Measurements from ENCODE around the gene MIB1.

MIB1 gene

DNA sequence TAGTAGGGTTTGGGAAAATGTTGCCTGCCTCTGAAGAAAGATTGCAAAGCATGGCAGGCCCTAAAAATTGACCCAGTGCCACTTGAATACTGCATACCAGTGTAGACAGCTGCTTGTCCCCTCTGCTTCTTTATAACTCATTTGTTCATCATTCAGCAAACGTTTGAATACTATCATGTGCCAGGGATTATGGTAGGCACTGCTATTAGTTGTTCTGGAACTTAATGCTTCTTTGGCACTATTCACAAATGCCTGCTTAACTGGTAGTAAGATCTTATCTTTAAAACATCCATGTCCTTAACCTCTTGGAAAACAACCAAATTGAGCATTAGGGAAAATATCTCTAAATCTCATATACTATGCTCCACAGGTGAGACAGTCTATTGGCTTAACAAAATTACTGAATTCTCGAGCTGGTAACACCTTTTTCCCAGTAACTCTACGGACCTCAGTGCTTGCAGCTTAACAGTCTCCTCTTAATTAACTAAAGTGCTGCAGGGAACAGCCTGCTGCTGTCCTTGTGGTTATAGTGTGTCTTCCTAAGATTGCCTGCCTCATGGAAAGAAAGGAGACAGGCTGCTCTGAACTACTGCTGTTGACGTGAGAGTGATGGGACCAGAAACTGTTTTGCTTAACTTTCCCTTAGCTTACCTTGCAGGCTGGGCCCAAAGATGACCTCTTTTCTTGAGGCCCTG is 93.2 kb downstream of the MIB1 start:
- TF ChIP-seq NFRKB (IDR thresholded peaks at IDR 0.05): no peak
- no peak for TF ChIP-seq ELF4 (IDR thresholded peaks at IDR 0.05)
- TF ChIP-seq CTBP1 (IDR thresholded peaks at IDR 0.05; ENCODE audit: borderline replicate concordance): no peak
- no peak for TF ChIP-seq SP1 (IDR thresholded peaks at IDR 0.05)
- TF ChIP-seq HDGF (IDR thresholded peaks at IDR 0.05; ENCODE audit: borderline replicate concordance): no peak
- TF ChIP-seq FOXK2 (IDR thresholded peaks at IDR 0.05): no peak
- no peak for TF ChIP-seq BHLHE40 (IDR thresholded peaks at IDR 0.05; ENCODE audit: borderline replicate concordance)
- TF ChIP-seq PKNOX1 (IDR thresholded peaks at IDR 0.05): no peak
- no peak for TF ChIP-seq TARDBP (IDR thresholded peaks at IDR 0.05)
- TF ChIP-seq ZNF384 (IDR thresholded peaks at IDR 0.05): no peak
- ChIA-PET POLR2A (no interaction called here), CTCF (no interaction called here)

GRCh38 chr18:21834299-21834660 is 93.7 kb downstream of the MIB1 start:
- no peak for TF ChIP-seq ELF4 (IDR thresholded peaks at IDR 0.05)
- no peak for TF ChIP-seq SUZ12 (IDR thresholded peaks at IDR 0.05)
- POLR2A ChIA-PET: no interaction called here
- CTCF ChIA-PET: no interaction called here
- no peak for DNase-seq (ENCODE audit: extremely low spot score)

More for the DNA sequence above, 93.2 kb downstream of the MIB1 start:
- no peak for DNase-seq (ENCODE audit: extremely low spot score)

- no peak for DNase-seq (ENCODE audit: extremely low spot score)
- POLR2A ChIA-PET: no interaction called here
- CTCF ChIA-PET: interaction anchor here (0.6 kb wide), 1 partner anchor 60 kb away, joined by 3 read pairs; no protein-coding TSS in a partner anchor
- no peak for TF ChIP-seq SUZ12 (IDR thresholded peaks at IDR 0.05)
- no peak for TF ChIP-seq FOXK2 (IDR thresholded peaks at IDR 0.05)
- no peak for TF ChIP-seq ELF4 (IDR thresholded peaks at IDR 0.05)
- no peak for TF ChIP-seq CTBP1 (IDR thresholded peaks at IDR 0.05; ENCODE audit: borderline replicate concordance)
- TF ChIP-seq ZNF384 (IDR thresholded peaks at IDR 0.05): no peak
- no peak for TF ChIP-seq HDGF (IDR thresholded peaks at IDR 0.05; ENCODE audit: borderline replicate concordance)
- TF ChIP-seq BHLHE40 (IDR thresholded peaks at IDR 0.05; ENCODE audit: borderline replicate concordance): no peak
- no peak for TF ChIP-seq L3MBTL2 (conservative IDR thresholded peaks at IDR 0.05)
- no peak for TF ChIP-seq ARNT (IDR thresholded peaks at IDR 0.05)
- no peak for TF ChIP-seq PKNOX1 (IDR thresholded peaks at IDR 0.05)
- TF ChIP-seq LEF1 (IDR thresholded peaks at IDR 0.05; ENCODE audit: borderline replicate concordance): no peak
Measured at GRCh38 chr18:21841570-21841969, 101.0 kb downstream of the MIB1 start.

- CTCF ChIA-PET: interaction anchor here (0.7 to 1.0 kb wide), 2 partner anchors 15 to 23 kb away, joined by 3 read pairs; no protein-coding TSS in a partner anchor
- POLR2A ChIA-PET: no interaction called here
- TF ChIP-seq ZNF384 (IDR thresholded peaks at IDR 0.05): no peak
- TF ChIP-seq SP1 (IDR thresholded peaks at IDR 0.05): no peak
- TF ChIP-seq LEF1 (IDR thresholded peaks at IDR 0.05; ENCODE audit: borderline replicate concordance): no peak
- no peak for TF ChIP-seq CTBP1 (IDR thresholded peaks at IDR 0.05; ENCODE audit: borderline replicate concordance)
- TF ChIP-seq SUZ12 (IDR thresholded peaks at IDR 0.05): no peak
- no peak for TF ChIP-seq ELF4 (IDR thresholded peaks at IDR 0.05)
- TF ChIP-seq PKNOX1 (IDR thresholded peaks at IDR 0.05): no peak
- TF ChIP-seq L3MBTL2 (conservative IDR thresholded peaks at IDR 0.05): no peak
- TF ChIP-seq NFRKB (IDR thresholded peaks at IDR 0.05): no peak
- TF ChIP-seq FOXM1 (IDR thresholded peaks at IDR 0.05; ENCODE audit: borderline replicate concordance): no peak
- no peak for TF ChIP-seq HDGF (IDR thresholded peaks at IDR 0.05; ENCODE audit: borderline replicate concordance)
- no peak for TF ChIP-seq ARNT (IDR thresholded peaks at IDR 0.05)
- TF ChIP-seq FOXA1 (IDR thresholded peaks at IDR 0.05): no peak
- TF ChIP-seq BHLHE40 (IDR thresholded peaks at IDR 0.05; ENCODE audit: borderline replicate concordance): no peak
- TF ChIP-seq TARDBP (IDR thresholded peaks at IDR 0.05): no peak
Measured at GRCh38 chr18:21843341-21843740, 102.7 kb downstream of the MIB1 start.

GRCh38 chr18:21851327-21851961 is 110.9 kb downstream of the MIB1 start:
- POLR2A ChIA-PET: no interaction called here
- TF ChIP-seq FOXA1 (IDR thresholded peaks at IDR 0.05) (no peak), TARDBP (IDR thresholded peaks at IDR 0.05) (no peak), ARNT (IDR thresholded peaks at IDR 0.05) (no peak), SP1 (IDR thresholded peaks at IDR 0.05) (no peak), LEF1 (IDR thresholded peaks at IDR 0.05; ENCODE audit: borderline replicate concordance) (no peak)
- no peak for DNase-seq (ENCODE audit: extremely low spot score)
- CTCF ChIA-PET: no interaction called here

More at GRCh38 chr18:21843341-21843740, 102.7 kb downstream of the MIB1 start:
- no peak for DNase-seq (ENCODE audit: extremely low spot score)

DNA sequence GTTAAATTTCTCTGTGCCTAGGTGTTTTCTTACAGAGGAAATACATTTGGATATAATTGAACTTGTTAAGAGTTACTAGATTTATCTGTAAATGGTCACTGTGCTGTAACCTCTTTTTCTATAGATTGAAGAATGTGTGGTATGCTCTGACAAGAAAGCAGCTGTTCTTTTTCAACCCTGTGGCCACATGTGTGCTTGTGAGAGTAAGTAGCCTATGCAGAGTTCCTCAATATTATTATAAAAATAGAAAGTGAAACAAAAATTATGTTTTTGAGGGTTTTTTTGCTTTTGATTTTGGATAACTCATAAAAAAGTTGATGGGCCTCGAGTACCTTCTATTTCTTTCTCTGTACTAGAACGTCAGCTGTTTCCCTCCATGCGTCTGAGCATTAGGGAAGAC is 112.4 kb downstream of the MIB1 start:
- ChIA-PET CTCF (interaction anchor here (0.5 kb wide), 1 partner anchor 247 kb away, joined by 3 read pairs; no protein-coding TSS in a partner anchor), POLR2A (no interaction called here)
- TF ChIP-seq ARNT (IDR thresholded peaks at IDR 0.05) (no peak), LEF1 (IDR thresholded peaks at IDR 0.05; ENCODE audit: borderline replicate concordance) (no peak), FOXK2 (IDR thresholded peaks at IDR 0.05) (no peak), BHLHE40 (IDR thresholded peaks at IDR 0.05; ENCODE audit: borderline replicate concordance) (no peak), ELF4 (IDR thresholded peaks at IDR 0.05) (no peak), NFRKB (IDR thresholded peaks at IDR 0.05) (no peak), HDGF (IDR thresholded peaks at IDR 0.05; ENCODE audit: borderline replicate concordance) (no peak), L3MBTL2 (conservative IDR thresholded peaks at IDR 0.05) (no peak), ZNF384 (IDR thresholded peaks at IDR 0.05) (no peak), TARDBP (IDR thresholded peaks at IDR 0.05) (no peak), CTBP1 (IDR thresholded peaks at IDR 0.05; ENCODE audit: borderline replicate concordance) (no peak), FOXA1 (IDR thresholded peaks at IDR 0.05) (no peak), FOXM1 (IDR thresholded peaks at IDR 0.05; ENCODE audit: borderline replicate concordance) (no peak), SUZ12 (IDR thresholded peaks at IDR 0.05) (no peak)
- DNase-seq (ENCODE audit: extremely low spot score): no peak
